Subcutaneous abdominal adipose tissue (tissue), 5 donors: ENCODE results near the gene KCNG2.

Experiments used
- H3K27ac ChIP-seq: one replicate; pipeline ENCODE4 v1.7.0; 2013; ENCODE audit warnings: low read depth, mild to moderate bottlenecking, inconsistent platforms, low read length, moderate library complexity
- H3K27me3 ChIP-seq, 5 donors: one replicate each; pipeline ENCODE4 v1.7.0; 2013; ENCODE audit warnings: low read length in 5 of 5, inconsistent platforms in 1 of 5; ENCODE audit not compliant: control insufficient read depth in 5 of 5, insufficient read depth in 4 of 5
- H3K36me3 ChIP-seq, 5 donors: one replicate each; pipeline ENCODE4 v1.7.0; 2013; ENCODE audit warnings: low read length in 5 of 5; ENCODE audit not compliant: control insufficient read depth in 5 of 5, insufficient read depth in 5 of 5
- H3K4me1 ChIP-seq, 5 donors: one replicate each; pipeline ENCODE4 v1.7.0; 2013; ENCODE audit warnings: low read length in 5 of 5, mild to moderate bottlenecking in 3 of 5, moderate library complexity in 1 of 5; ENCODE audit not compliant: control insufficient read depth in 5 of 5, insufficient read depth in 5 of 5
- H3K4me3 ChIP-seq, 5 donors: one replicate each; pipeline ENCODE4 v1.7.0; 2013; ENCODE audit warnings: low read length in 5 of 5, low read depth in 1 of 5
- H3K9ac ChIP-seq, 5 donors: one replicate each; pipeline ENCODE4 v1.7.0; 2013; ENCODE audit warnings: low read length in 5 of 5, mild to moderate bottlenecking in 4 of 5, moderate library complexity in 3 of 5
- H3K9me3 ChIP-seq, 5 donors: one replicate each; pipeline ENCODE4 v1.7.0; 2013; ENCODE audit warnings: low read length in 5 of 5; ENCODE audit not compliant: control insufficient read depth in 5 of 5
- donor health status: healthy.
- donor health status: healthy.
- donor health status: healthy.
- donor health status: healthy.
- donor health status: healthy.

Gene KCNG2

DNA sequence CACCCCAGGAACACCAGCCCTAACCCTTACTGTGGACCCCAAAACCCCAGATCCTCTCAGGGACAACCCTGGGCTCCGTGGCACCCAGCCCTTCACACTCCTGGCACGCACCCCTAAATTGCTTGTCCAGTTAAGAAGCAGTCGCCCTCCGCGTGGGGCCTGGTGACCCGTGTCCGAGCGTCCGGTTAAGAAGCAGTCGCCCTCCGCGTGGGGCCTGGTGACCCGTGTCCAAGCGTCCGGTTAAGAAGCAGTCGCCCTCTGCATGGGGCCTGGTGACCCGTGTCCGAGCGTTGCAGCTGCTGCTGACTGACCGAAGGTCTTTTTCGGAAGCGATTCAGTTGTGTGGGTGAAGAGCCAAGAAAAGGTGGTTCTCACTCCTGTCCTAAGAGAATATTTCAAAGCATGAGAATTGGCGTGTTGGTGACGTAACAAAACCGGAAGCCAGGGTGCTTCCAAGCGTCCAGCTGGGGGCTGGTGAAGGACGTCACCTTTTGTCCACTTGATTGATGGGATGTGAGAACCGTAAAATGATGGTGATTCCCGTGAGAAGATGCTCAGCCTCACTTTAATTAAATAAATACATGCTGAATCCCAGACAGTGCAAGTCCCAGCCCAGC, 70.5 kb downstream of the KCNG2 start:
- Histone ChIP-seq H3K4me3 (no peak overlapping the region), H3K4me1 (peaks cover 0 to 3% (median 0%) of the 10 kb centered on the region in 5 donors), H3K27me3 (peaks cover 0 to 12% (median 4%) of the 10 kb centered on the region in 5 donors), H3K9ac (no peak overlapping the region), H3K27ac (no peak overlapping the region), H3K36me3 (no peaks in the 10 kb centered on the region), H3K9me3 (peaks cover 0 to 2% (median 0%) of the 10 kb centered on the region in 5 donors)

DNA sequence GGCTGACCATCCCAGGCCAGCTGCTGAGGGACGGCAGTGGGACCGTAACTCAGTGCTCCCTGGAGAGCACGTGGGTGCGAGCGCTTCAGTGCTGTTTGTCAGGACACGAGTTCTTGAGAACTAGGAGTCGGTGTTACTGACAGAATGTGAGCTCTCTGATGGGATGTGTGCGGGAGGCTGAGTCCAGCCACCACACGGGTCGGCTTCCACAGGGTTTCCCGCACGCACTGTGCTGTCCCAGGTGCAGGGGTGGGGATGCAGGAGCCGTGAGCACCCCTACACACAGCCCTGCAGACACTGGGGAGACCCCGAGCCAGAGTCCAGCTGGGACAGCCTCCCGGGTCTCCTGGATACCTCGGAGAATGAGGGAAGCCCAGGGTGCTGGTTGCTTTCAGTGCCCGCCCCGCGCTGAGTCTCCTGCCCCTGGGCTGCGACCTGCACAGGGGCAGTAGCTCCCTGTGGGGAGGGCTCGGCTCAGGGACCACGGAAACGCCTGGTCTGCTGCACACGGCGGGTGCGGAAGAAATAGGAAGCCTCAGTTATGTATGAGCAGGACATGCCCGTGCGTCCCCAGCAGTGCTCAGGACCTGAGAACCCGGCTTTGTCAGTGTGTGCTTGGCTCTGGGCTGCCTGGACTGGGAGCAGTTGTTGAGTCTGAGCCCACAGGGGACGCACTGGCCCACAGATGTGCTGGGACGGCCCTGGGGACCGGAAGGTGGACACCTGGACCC, 71.2 kb downstream of the KCNG2 start:
- Histone ChIP-seq H3K27ac (no peak overlapping the region), H3K36me3 (no peaks in the 10 kb centered on the region), H3K4me3 (no peak overlapping the region), H3K9me3 (no peaks in the 10 kb centered on the region), H3K27me3 (peaks cover 0 to 12% (median 6%) of the 10 kb centered on the region in 5 donors), H3K4me1 (peaks cover 0 to 6% (median 3%) of the 10 kb centered on the region in 5 donors), H3K9ac (no peak overlapping the region)

DNA sequence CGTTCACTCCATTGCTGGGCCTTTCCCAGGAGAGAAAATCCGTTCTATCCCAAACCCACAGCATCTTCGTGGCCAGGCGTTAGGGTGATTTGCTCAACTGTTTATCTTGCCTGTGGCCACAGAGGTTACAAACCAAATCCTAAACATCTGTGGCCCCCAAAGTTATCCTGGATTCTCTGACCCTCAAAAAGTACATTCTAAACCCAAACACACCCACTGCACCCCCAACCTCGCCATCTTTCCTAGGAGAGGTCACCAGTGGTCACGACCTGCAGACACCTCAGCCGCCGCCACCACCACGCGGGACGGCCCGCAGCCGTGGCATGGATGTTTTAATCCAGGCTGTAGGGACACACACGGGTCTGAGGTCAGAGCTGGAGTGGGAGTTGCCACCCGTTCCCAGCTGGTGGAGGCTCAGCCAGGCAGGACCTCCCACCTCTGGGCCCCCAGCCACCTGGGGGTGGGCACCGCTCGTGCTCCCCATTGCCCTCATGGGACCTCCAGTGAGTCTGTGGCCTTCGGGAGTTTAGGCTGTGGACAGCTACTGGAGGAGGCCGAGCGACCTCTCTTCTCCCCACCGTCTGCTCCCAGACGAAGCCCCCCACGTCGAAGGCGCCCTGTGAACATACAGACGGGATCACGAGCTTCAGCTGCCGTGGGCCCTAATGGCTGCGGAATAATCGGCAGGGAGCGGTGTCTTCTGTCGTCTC, 72.0 kb downstream of the KCNG2 start:
- Histone ChIP-seq H3K9me3 (no peaks in the 10 kb centered on the region), H3K27ac (no peak overlapping the region), H3K36me3 (no peaks in the 10 kb centered on the region)

DNA sequence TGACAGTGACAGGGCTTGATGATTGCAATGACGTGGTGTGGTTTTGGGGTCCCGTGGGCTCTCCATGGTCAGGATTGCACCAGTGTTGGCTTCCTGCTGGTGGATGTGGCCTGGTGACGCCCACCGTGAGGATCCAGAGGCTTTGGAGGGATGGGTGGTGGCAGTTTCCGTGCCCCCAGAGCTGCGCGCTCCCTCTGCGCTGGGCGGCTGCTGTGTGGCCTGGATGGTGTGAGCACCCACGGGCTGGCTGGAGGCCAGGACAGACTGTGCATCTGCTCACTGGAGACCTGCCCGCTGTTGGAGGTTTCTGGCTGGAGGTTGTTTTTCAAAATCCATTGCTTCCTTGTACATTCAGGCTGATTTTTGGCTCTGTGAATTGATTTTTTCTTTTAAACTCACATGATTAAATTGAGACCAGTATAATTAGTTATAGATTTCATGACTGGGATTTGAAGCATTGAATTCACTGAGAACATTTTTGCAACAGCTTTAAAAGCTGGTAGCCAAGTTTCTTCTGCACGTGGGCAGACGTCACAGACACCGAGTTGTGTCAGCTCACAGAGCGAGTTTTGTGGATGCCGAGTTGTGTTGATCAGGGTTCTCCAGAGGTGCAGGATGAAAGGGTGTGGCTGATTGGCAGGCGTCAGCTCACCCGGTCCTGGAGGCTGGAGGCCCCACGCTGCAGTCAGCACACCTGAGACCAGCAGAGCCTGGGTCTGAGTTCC, 72.7 kb downstream of the KCNG2 start:
- H3K9me3 ChIP-seq = no peaks in the 10 kb centered on the region
- H3K9ac ChIP-seq = no peak overlapping the region
- H3K27ac ChIP-seq = no peak overlapping the region
- H3K4me3 ChIP-seq = no peak overlapping the region
- H3K27me3 ChIP-seq = peaks cover 0 to 18% (median 4%) of the 10 kb centered on the region in 5 donors
- no peaks in the 10 kb centered on the region for H3K36me3 ChIP-seq
- H3K4me1 ChIP-seq = peaks cover 0 to 6% (median 3%) of the 10 kb centered on the region in 5 donors

More for the DNA sequence above, 72.0 kb downstream of the KCNG2 start:
- H3K9ac ChIP-seq = no peak overlapping the region
- peaks cover 0 to 6% (median 3%) of the 10 kb centered on the region in 5 donors for H3K4me1 ChIP-seq
- peaks cover 0 to 13% (median 5%) of the 10 kb centered on the region in 5 donors for H3K27me3 ChIP-seq
- no peak overlapping the region for H3K4me3 ChIP-seq

DNA sequence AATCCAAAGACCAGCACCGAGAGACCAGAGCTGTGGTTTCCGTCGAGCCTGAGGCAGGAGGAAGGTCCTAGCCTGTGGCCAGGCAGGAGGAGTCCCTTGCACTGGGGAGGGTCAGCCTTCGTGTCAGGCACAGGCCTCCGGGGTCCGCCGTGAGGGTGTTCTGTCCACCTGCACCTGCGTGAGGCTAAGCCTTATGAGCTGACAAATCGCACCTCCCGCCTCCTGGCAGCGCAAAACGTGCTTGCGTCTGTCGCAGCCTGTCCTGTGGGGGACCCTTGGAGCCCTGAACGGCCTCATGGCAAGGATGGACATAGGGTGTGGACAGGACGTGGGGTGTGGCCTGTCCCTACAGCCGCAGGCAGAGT, 73.3 kb downstream of the KCNG2 start:
- Histone ChIP-seq H3K27me3 (peaks cover 0 to 22% (median 5%) of the 10 kb centered on the region in 5 donors), H3K9me3 (no peaks in the 10 kb centered on the region), H3K4me3 (no peak overlapping the region), H3K36me3 (no peaks in the 10 kb centered on the region), H3K4me1 (peaks cover 0 to 6% (median 3%) of the 10 kb centered on the region in 5 donors), H3K9ac (no peak overlapping the region), H3K27ac (no peak overlapping the region)

DNA sequence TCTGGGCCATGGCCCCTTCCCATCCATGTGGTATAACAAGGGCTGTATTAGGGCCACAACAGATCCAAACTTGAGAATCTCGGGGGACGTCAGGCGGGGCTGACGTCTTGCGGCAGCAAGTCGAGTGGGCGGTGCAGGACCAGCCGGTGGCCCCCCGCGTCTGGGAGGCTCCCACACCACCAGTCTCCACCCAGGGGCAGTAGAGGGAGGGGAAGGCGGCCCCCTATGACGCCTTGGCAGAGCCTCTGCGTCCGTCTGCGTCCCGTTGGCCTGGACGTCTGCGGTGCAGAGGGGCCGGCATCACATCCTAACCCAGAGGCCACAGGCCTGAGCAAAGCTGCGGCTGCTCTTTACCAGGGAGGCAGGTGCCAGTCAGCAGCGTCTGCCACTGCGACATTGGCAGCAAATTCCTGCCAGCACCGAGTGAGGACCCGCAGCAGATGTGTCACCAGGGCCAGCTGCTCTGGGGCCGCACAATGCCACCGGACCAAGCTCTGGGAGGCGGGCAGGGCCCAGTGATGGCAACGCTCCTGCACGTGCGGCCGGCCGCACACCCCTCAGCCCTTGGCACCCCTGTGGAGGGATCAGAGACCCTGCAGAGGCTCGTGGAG, 73.8 kb downstream of the KCNG2 start:
- Histone ChIP-seq H3K9me3 (no peaks in the 10 kb centered on the region), H3K27ac (no peak overlapping the region), H3K9ac (no peak overlapping the region), H3K4me1 (peaks cover 0 to 6% (median 3%) of the 10 kb centered on the region in 5 donors), H3K4me3 (no peak overlapping the region), H3K27me3 (peaks cover 0 to 25% (median 7%) of the 10 kb centered on the region in 5 donors), H3K36me3 (no peaks in the 10 kb centered on the region)

DNA sequence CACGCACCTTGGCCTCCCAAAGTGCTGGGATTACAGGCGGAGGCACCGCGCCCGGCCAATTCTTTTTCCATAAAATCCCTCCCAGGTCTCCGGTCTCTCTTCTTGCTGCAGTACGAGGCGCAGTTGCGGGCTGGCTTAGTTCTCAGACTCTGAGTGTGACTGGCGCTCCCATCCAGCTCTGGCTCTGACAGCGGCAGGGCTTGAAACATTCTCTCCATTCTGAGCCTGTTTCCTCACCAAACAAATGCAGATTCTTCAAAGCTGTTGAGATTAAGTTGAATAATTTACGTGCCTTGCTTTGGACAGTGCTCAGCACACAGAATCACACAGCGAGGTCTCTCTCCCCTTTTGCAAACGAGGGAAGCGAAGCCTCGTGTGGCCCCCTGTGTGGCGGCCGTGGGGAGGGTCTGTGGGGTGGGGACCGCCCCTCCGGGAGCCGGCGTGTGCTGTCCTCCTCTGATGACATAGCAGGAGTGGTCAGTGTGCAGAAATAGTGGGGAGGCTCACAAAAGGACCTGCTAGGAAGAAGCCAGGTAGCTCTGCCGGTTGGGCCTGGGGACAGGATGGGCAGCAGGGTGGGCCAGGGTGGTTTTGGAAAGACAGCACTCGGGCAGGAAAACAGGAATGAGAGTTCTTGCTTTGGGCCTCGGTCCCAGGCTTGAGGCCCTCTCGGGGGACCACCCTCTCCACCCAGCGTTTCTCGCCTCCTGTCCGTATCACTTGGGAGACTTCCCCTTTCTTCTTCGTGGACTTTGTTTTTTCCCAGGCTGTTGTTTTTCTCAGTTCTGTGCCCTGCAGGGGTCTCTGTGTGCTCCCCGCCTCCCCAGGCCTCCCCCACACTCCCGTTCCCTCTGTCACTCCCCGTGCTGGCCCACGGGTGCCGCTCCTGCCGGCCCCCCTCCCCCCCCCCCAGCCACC, 75.0 kb downstream of the KCNG2 start:
- peaks cover 0 to 6% (median 3%) of the 10 kb centered on the region in 5 donors for H3K4me1 ChIP-seq
- H3K4me3 ChIP-seq = no peak overlapping the region
- no peak overlapping the region for H3K9ac ChIP-seq
- H3K36me3 ChIP-seq = no peaks in the 10 kb centered on the region
- H3K9me3 ChIP-seq = no peaks in the 10 kb centered on the region
- peaks cover 0 to 30% (median 14%) of the 10 kb centered on the region in 5 donors for H3K27me3 ChIP-seq
- no peak overlapping the region for H3K27ac ChIP-seq

DNA sequence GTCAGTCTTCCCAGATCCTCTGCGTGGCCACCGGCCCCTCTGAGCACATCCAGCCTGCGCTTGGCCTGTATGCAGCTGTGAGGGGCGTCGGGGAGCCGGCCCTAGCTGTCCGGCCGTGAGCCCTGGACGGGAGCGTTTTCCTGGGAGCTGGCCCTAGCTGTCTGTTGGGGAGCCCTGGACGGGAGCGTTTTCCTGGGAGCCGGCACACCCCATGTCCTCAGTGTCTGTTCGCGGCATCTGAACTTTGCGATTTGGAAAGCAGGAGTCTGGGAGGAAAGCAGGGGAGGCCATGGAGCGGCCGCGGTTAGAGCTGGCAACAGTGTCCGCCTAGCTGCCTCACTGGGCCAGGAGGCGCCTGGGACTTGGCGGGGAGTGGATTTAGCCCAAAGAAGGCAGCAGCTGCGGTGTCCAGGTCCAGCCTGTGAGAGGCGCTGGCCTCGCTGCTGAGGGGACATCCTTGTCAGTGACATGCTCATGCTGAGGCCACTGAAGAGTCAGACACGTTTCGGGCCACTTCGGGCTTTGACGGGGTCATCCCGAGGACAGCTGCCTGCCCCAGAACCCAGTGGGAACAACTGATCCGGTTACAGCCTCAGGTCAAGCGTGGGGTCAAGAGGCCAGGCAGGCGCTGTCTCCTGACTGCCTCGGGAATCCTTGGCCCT, 75.8 kb downstream of the KCNG2 start:
- Histone ChIP-seq H3K27me3 (peaks cover 0 to 30% (median 15%) of the 10 kb centered on the region in 5 donors), H3K36me3 (no peaks in the 10 kb centered on the region), H3K4me3 (no peak overlapping the region), H3K9ac (no peak overlapping the region), H3K4me1 (peaks cover 0 to 6% (median 3%) of the 10 kb centered on the region in 5 donors), H3K9me3 (peaks cover 0 to under 1% (median 0%) of the 10 kb centered on the region in 5 donors), H3K27ac (no peak overlapping the region)
